ENCODE results near the gene ZNF503. TPM values are rescaled to one million over a fixed set of nuclear protein-coding genes. Genes with fewer than 3 reads are reported as not detected.
A peak's percentile ranks its signal among the peaks of the same experiment; 100 is the strongest.
"Not testable (repeated sequence)": the region's sequence is repeated elsewhere in the genome, so short reads cannot be mapped to it uniquely, and the experiment has no call there.

The ZNF503 gene
- total RNA-seq, 1 experiment from 2014 or later = 5.7 TPM

DNA sequence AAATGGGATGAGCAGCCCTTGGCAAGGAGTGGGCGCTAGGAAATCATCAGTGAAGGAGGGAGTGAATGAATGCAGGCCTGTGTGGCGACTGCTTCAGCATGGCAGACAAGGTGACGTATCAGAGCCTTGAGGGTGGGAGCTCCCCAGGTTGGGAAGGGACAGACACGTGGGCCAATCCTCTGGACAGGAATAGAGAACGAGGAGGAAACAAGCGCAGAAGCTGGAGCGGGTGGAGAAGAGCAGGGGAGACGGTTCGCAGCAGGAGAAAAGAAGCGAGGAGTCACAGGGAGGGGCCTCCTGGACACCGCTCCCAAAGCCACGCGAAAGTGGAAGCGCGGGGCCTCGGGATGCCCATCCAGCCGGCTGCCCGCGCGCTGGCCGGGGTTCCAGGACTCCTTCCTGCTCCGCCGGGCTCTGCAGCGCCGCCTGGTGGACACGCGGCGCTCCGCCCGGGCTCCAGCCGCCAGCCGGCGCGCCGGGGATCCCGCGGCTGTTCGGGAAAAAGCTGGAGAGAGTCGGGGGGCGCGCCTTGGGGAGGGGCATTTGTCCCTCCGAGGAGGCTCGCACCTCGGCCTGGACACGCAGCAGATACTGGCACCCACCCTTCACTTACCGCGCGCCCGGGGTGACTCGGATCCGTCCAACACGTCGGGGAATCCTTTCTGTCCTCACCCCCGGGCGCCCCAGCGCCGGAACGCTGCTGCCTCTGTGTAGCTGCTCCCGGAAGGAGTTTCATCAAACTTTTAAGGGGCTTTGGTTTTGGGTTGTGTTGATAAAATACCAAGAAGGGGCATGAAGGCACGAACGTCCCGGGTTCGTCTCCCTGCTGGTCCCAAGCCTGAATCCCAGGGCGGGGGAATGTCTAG lies 6.3 kb downstream of the ZNF503 start:
- peak; percentile 33 for DNase-seq (ENCODE audit: low read depth)

DNA sequence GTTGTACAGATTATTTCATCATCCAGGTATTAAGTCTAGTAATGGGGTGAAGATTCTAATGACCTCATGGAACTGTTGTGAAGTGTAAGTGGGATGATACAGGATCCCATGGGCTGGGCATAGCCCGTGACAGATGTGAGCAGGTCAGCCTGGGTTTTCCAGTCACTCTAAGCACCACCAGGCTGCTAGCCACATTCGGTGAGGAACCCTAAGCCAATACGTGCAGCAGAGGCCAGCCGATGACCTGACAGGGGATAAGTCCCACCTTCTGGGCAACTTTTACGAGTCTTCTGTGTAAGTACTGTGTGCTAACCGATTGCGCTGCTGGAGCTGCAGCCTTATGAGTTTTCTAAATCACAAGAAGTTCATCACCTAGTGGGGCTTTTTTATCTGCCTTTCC lies 7.3 kb downstream of the ZNF503 start:
- DNase-seq (ENCODE audit: low read depth) = no peak

- no peak for DNase-seq (ENCODE audit: low read depth)
These were observed 8.8 kb downstream of the ZNF503 start for GRCh38 chr10:75392744-75393143.

GRCh38 chr10:75392271-75392670 lies 9.3 kb downstream of the ZNF503 start:
- DNase-seq (ENCODE audit: low read depth) = no peak

GRCh38 chr10:75390178-75390577 lies 11.4 kb downstream of the ZNF503 start:
- DNase-seq (ENCODE audit: low read depth) = no peak

GRCh38 chr10:75388082-75388481 lies 13.5 kb downstream of the ZNF503 start:
- DNase-seq (ENCODE audit: low read depth) = no peak

DNA sequence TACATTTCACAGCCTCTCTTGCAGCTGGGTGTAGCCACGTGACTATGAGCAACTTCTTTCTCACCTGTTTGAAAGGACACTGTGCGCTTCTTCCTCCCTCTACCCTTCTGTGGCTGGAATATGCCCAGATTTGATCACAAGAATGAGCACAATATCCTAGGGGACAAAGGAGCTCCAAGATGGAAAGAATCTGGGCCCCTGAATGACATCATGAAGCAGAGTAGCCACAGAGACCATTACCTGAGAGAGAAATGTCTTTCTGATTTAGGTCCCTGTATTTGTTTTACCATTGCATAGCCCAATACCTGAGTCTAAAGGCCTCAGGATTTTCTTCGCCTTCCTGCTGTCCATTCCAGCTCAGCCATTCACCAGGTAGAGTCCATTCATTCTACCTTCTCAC lies 15.4 kb downstream of the ZNF503 start:
- DNase-seq (ENCODE audit: low read depth) = no peak

- no peak for DNase-seq (ENCODE audit: low read depth)
These were observed 21.7 kb downstream of the ZNF503 start for GRCh38 chr10:75379817-75380216.

DNA sequence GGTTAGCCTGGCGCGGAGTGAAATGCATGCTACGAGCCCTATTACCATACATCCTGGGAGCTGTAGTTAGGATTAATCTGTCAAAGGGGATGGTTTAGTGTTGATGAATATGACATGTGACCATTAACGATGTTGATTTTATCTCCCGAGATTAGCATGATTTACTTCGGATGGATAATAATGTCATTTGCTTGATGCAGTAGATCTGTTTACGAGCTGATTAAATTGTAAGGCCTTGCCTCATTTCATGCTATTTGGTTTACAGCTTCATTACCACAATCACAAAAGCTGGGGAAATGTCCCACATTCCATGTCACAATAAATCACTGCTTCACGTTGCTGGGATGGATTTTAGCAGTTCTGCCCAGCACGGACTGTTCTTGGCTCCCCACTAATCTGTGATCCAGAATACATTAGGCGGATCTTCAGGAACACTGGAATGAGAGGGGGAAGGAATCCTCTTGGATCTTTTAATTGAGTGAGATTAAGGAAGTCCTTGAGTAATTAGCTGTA lies 22.3 kb downstream of the ZNF503 start:
- DNase-seq (ENCODE audit: low read depth) = no peak

DNA sequence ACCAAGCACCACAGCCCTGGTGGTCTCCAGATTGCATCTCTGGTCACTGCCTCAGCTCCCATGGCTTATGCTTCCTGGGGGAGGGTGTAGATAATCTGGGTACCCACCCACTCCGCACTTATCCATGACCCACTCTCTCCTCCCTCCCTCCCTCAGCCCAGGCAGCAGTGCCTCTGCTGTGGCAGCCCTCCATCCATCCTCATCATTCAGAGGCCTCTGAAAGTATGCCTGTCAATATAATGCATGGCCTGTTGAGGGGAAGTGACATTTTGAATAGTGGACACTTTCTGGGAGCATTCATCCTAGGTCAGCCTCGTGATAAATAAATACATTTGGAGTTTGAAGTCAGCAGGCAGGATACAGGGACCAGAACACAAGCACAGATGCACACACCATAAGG lies 23.2 kb downstream of the ZNF503 start:
- DNase-seq (ENCODE audit: low read depth) = no peak

DNA sequence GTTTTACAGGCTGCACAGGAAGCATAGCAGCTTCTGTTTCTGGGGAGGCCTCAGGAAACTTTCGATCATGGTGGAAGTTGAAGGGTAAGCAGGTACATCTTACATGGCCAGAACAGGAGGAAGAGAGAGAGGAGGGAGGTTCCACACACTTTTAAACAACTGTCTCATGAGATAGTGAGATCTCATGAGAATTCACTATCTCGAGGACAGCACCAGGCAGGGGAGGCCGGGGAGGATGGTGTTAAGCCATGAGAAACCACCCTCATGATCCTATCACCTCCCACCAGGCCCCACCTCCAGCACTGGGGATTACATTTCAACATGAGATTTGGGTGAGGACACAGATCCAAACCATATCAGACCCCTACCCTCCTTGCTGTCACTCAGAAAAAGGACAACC lies 23.7 kb downstream of the ZNF503 start:
- DNase-seq (ENCODE audit: low read depth) = no peak

DNA sequence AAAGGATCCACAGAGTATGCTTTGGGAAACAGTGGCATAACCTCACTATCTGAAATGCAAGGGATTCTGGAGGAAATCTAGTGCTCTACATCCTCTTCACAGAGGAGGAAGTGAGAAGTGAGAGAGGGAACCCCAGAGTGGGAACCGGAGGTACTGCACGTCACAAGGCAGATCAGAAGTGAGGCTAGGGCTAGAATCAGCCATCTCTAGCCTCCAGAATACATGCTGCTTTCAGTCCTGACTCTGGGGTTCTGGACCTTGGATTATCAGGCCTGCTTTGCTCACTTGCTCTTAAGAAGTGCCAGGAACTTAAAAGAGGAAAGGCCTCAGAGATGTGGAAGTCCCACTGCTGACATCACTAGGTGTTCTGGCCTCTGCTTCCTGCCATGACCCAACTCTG lies 25.7 kb downstream of the ZNF503 start:
- DNase-seq (ENCODE audit: low read depth) = no peak

- DNase-seq (ENCODE audit: low read depth) = no peak
These were observed 30.6 kb downstream of the ZNF503 start for GRCh38 chr10:75371010-75371409.

DNA sequence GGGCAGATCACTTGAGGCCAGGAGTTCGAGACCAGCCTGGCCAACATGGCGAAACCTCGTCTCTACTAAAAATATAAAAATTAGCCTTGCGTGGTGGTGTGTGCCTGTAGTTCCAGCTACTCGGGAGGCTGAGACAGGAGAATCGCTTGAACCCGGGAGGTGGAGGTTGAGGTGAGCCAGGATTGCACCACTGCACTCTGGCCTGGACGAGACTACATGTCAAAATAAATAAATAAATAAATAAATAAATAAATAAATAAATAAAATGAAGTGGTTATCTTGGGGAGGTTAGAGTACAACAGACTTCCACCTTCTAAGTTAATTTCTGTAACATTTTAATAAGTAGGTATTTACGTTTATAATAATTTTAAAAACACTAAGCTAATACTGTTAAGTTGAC lies 31.7 kb downstream of the ZNF503 start:
- not testable (repeated sequence) for DNase-seq (ENCODE audit: low read depth)

GRCh38 chr10:75367901-75368300 lies 33.7 kb downstream of the ZNF503 start:
- DNase-seq (ENCODE audit: low read depth) = no peak

DNA sequence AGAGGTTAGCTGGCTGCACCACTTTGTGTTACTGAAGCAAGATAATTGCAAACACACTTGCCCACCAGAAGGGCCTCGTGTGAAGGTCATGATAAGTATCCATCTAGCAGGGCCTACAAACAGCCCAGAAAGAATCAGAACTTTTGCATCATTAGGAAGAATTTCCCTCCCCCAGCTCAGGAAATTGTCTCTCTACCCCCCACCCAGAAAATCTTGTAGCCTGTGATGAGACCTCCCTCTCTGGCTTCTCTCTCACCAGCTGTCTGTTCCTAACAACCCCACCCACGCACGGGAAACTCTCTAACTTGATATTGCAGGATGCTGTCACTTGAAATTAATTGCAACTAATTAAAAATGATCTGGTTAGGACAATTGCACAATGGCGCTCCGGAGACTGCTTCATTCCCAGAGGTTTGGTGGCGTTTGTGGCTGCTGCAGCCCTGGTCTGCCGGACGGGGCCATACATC lies 34.5 kb downstream of the ZNF503 start:
- no peak for DNase-seq (ENCODE audit: low read depth)

DNA sequence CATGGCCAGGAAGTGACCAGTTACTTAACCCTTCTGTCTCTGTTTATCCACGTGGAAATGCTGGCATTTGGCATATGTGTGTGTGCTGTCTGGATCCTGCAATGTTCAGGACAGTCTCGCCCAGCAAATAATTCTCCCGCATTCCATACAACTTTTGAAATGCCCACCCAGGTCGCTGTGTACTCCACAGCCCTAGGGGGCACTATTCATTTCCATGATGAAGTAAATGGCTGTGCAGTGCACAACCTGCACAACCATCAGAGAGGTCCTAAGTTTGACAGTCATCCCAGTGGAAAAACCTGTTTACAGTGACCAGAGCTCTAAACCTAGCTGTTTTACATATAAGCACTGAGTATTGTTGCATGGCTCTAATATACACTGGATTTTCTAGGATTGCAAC lies 38.1 kb downstream of the ZNF503 start:
- no peak for DNase-seq (ENCODE audit: low read depth)

DNA sequence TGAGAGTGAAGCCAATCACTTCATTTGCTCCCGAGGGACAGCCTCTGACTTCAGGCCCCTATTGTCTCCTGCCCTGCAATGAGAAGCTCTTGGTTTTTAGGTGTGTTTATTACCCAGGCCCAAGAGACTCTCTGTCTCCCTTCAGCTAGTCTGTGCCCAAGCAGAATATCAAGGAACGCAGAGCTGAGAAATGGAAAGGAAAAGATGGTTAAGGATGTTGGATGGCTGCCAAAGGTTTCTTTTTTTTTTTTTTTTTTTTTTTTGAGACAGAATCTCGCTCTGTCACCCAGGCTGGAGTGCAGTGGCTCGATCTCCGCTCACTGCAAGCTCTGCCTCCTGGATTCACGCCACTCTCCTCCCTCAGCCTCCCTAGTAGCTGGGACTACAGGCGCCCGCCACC lies 41.7 kb downstream of the ZNF503 start:
- not testable (repeated sequence) for DNase-seq (ENCODE audit: low read depth)

DNA sequence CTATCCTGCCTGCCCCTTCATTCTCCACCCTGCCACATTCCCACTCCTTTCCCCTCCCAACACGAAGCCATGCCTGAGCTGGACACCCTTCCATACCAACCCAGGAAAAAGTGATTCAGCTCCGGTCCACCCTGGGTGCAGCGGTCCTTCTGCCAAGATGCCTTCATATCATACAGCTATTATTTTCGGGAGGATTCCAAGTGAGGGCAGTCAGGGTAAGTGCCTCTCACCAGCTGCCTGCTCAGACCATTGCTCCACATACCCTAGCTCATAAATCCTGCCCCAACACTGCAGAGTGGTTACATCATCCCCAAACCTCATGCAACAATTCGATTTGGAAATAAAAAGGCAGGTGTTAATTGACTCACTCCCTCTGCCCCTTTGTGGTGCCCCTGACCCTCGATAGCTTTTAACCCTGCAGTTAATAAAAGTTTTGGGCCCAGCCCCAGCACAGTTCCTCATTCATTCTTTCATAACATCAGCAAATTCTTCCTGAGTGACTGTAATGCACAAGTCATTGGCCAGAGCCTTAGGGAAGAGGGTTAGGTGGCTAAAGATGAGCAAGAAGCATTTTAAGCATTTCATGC lies 42.6 kb downstream of the ZNF503 start:
- peak; percentile 54 for DNase-seq (ENCODE audit: low read depth)

- DNase-seq (ENCODE audit: low read depth) = no peak
These were observed 43.4 kb downstream of the ZNF503 start for GRCh38 chr10:75358132-75358531.

DNA sequence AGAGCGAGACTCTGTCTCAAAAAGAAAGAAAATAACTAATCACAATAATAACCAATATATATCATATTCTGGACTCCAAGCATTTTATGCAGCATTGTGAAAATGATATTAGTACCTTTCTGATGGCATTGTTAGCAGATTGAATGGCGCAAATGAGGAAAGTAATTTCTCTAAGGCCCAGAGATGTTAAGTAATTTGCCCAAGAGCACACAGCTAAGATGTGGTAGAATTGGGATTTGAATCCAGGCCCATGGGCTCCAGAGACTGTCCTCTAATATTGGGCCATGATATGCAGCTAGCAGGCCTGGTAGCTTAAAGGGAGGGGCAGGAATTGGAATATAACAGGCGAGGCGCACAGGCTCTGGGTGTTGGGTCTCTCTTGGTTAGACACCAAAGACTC lies 44.1 kb downstream of the ZNF503 start:
- DNase-seq (ENCODE audit: low read depth) = no peak

DNA sequence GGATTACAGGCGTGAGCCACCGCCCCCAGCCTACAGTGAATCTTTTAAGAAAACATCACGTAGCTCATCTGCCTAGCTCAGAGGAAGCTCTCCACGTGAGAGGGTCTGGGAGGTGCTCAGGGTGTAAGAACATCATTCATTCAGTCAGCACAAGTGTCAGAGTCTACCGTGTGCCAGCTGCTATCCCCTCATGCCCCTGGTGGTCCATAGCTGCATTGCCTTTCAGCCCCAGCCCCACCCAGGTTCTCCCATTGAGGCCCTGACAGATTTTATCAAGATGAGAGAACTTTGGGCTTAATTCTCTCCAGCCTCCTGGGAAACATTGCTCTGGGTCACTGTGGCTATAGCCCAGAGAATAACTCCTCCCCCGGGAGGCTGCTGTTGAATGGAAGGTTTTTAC lies 45.1 kb downstream of the ZNF503 start:
- DNase-seq (ENCODE audit: low read depth) = no peak

DNA sequence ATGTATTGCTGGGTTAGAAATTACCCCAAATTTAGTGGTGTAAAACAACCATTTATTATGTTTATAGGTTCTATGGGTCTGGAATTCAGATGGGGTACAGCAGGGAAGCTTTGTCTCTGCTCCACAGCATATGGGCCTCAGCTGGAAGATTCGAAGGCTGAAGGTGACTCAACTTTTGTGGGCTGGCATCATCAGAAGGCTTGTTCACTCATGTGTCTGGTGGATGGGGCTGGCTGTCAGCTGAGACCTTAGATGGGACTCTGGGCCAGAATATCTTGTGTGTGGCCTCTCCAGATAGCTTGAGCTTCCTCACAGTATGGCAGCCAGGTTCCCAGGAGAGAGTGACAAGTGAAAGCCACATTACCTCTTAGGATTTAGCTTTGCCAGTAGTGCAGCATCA lies 45.9 kb downstream of the ZNF503 start:
- no peak for DNase-seq (ENCODE audit: low read depth)
